Measurements from ENCODE around the gene NNMT. TPM values are rescaled to one million over a fixed set of nuclear protein-coding genes. Genes with fewer than 3 reads are reported as not detected.
A peak's percentile ranks its signal among the peaks of the same experiment; 100 is the strongest.

Gene NNMT
- polyA plus RNA-seq, 1 donor from 2014 or later: not detected

DNA sequence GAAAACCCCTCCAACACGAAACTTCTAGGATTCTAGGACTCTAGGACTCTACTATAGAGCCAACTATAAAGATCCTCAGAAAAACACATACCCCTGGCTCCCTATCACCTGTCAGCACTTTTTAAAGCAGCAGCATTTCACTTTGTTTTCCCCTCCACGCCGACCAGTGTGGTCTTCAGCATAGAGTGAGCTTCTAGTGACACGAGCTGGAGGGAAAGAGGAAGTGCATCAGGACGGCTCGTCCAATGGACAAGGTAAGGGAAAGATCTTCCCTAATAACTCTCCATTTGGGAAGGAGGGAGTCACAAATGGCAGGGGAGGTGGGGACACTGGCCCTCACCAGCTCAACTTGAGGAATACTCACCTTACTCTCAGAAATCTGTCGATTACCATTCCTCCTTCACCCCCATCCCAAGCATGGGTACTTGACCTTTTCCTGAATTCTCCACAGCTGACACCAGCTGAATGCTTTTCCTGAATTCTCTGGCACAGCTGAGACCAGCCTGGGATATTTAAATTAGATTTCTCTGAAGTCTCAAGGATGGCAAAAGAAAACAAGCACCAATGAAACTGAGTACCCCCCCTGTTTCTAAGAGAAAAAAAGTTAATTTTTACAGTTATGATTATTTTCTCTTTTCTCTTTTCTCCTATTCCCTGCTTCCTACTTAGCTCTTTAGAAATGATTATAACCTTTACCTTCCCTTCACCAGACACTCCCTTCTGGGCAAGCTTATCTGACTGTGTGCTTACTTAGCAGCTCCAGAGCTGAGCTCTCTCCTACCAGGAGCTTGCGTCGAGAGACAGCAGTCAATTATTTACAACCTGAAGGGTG is 33.3 kb upstream of the NNMT start:
- H3K36me3 ChIP-seq (ENCODE audit: insufficient read depth, low read length): no peaks in the 10 kb centered on the region
- H3F3A ChIP-seq (ENCODE audit: insufficient read depth, low read length, poor library complexity, severe bottlenecking): no peaks in the 10 kb centered on the region
- H3K27me3 ChIP-seq (ENCODE audit: insufficient read depth, low read depth, low read length): no peaks in the 10 kb centered on the region
- no peaks in the 10 kb centered on the region for H3K9me2 ChIP-seq (ENCODE audit: insufficient read depth, low read length)
- no peak overlapping the region for H3K4me2 ChIP-seq (ENCODE audit: low read length)
- no peaks in the 10 kb centered on the region for H3K79me2 ChIP-seq (replicated peaks; ENCODE audit: insufficient read depth, low read length)
- H4K20me1 ChIP-seq (ENCODE audit: insufficient read depth): no peaks in the 10 kb centered on the region
- no peak overlapping the region for H2AFZ ChIP-seq (ENCODE audit: low read depth, low read length)
- no peak overlapping the region for H3K9ac ChIP-seq (ENCODE audit: low read length)
- no peak overlapping the region for H3K4me3 ChIP-seq (ENCODE audit: low read length)
- H3K27ac ChIP-seq (ENCODE audit: low read length): no peak overlapping the region
- no peaks in the 10 kb centered on the region for H3K9me3 ChIP-seq (ENCODE audit: low read length)
- TF ChIP-seq, protein P1, sequence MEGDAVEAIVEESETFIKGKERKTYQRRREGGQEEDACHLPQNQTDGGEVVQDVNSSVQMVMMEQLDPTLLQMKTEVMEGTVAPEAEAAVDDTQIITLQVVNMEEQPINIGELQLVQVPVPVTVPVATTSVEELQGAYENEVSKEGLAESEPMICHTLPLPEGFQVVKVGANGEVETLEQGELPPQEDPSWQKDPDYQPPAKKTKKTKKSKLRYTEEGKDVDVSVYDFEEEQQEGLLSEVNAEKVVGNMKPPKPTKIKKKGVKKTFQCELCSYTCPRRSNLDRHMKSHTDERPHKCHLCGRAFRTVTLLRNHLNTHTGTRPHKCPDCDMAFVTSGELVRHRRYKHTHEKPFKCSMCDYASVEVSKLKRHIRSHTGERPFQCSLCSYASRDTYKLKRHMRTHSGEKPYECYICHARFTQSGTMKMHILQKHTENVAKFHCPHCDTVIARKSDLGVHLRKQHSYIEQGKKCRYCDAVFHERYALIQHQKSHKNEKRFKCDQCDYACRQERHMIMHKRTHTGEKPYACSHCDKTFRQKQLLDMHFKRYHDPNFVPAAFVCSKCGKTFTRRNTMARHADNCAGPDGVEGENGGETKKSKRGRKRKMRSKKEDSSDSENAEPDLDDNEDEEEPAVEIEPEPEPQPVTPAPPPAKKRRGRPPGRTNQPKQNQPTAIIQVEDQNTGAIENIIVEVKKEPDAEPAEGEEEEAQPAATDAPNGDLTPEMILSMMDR (IDR thresholded peaks at IDR 0.05; ENCODE audit: poor library complexity, severe bottlenecking): peak; percentile 95
- TF ChIP-seq TAF1 (IDR thresholded peaks at IDR 0.05; ENCODE audit: low read depth): no peak
- no peak for TF ChIP-seq MXI1 (conservative IDR thresholded peaks at IDR 0.05; ENCODE audit: poor library complexity, severe bottlenecking)
- TF ChIP-seq, protein P2, sequence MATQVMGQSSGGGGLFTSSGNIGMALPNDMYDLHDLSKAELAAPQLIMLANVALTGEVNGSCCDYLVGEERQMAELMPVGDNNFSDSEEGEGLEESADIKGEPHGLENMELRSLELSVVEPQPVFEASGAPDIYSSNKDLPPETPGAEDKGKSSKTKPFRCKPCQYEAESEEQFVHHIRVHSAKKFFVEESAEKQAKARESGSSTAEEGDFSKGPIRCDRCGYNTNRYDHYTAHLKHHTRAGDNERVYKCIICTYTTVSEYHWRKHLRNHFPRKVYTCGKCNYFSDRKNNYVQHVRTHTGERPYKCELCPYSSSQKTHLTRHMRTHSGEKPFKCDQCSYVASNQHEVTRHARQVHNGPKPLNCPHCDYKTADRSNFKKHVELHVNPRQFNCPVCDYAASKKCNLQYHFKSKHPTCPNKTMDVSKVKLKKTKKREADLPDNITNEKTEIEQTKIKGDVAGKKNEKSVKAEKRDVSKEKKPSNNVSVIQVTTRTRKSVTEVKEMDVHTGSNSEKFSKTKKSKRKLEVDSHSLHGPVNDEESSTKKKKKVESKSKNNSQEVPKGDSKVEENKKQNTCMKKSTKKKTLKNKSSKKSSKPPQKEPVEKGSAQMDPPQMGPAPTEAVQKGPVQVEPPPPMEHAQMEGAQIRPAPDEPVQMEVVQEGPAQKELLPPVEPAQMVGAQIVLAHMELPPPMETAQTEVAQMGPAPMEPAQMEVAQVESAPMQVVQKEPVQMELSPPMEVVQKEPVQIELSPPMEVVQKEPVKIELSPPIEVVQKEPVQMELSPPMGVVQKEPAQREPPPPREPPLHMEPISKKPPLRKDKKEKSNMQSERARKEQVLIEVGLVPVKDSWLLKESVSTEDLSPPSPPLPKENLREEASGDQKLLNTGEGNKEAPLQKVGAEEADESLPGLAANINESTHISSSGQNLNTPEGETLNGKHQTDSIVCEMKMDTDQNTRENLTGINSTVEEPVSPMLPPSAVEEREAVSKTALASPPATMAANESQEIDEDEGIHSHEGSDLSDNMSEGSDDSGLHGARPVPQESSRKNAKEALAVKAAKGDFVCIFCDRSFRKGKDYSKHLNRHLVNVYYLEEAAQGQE (IDR thresholded peaks at IDR 0.05; ENCODE audit: borderline replicate concordance): no peak
- TF ChIP-seq EP300 (conservative IDR thresholded peaks at IDR 0.05; ENCODE audit: poor library complexity, severe bottlenecking): no peak
- no peak for TF ChIP-seq EZH2 (IDR thresholded peaks at IDR 0.05; ENCODE audit: borderline replicate concordance, insufficient read depth, low read length, poor library complexity, severe bottlenecking)
- TF ChIP-seq RAD21 (conservative IDR thresholded peaks at IDR 0.05): peak; percentile 98
- no peak for TF ChIP-seq POLR2AphosphoS5 (IDR thresholded peaks at IDR 0.05)
- peak; percentile 96 for TF ChIP-seq SMC3 (conservative IDR thresholded peaks at IDR 0.05; ENCODE audit: poor library complexity)

DNA sequence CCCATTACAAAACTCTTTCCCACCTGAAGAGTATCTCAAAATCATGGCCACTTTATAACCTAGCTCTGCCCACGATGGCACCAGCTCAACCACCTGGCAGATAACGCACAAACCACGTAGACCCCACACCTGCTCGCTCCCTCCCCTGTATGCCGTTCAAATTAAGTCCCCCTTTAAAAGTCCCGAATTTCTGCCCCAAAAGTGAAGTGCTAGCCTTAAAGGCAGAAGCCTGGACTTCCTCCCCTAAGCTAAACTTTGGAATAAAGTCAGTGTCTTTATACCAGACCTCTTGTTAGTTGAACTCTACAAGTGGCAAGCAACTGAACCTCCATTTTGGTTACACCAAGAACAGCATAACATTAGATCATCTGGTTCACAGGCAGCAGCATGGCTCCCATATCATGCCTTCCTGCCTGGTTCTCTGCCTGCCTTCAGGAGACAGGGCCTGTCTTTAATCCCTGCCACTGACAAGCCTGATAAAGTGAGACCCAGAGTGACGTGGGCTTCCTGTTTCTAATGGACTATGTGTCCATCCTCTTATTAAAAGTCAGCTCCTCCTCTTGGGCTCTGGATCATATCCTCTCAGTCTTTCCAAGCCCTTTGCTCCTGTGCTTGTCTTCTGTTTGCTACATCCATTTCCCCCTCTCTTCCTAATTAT is 32.6 kb upstream of the NNMT start:
- TF ChIP-seq SMC3 (conservative IDR thresholded peaks at IDR 0.05; ENCODE audit: poor library complexity) (no peak), MXI1 (conservative IDR thresholded peaks at IDR 0.05; ENCODE audit: poor library complexity, severe bottlenecking) (no peak), EZH2 (IDR thresholded peaks at IDR 0.05; ENCODE audit: borderline replicate concordance, insufficient read depth, low read length, poor library complexity, severe bottlenecking) (no peak), POLR2AphosphoS5 (IDR thresholded peaks at IDR 0.05) (no peak), RAD21 (conservative IDR thresholded peaks at IDR 0.05) (no peak), EP300 (conservative IDR thresholded peaks at IDR 0.05; ENCODE audit: poor library complexity, severe bottlenecking) (no peak), TAF1 (IDR thresholded peaks at IDR 0.05; ENCODE audit: low read depth) (no peak)
- TF ChIP-seq, protein P1 (IDR thresholded peaks at IDR 0.05; ENCODE audit: poor library complexity, severe bottlenecking): no peak
- TF ChIP-seq, protein P2 (IDR thresholded peaks at IDR 0.05; ENCODE audit: borderline replicate concordance): no peak
- no peaks in the 10 kb centered on the region for H3K27me3 ChIP-seq (ENCODE audit: insufficient read depth, low read depth, low read length)
- H3K79me2 ChIP-seq (replicated peaks; ENCODE audit: insufficient read depth, low read length): no peaks in the 10 kb centered on the region
- H3K4me2 ChIP-seq (ENCODE audit: low read length): no peak overlapping the region
- no peak overlapping the region for H3K9ac ChIP-seq (ENCODE audit: low read length)
- no peak overlapping the region for H3K27ac ChIP-seq (ENCODE audit: low read length)
- no peaks in the 10 kb centered on the region for H3K36me3 ChIP-seq (ENCODE audit: insufficient read depth, low read length)
- no peaks in the 10 kb centered on the region for H4K20me1 ChIP-seq (ENCODE audit: insufficient read depth)
- no peak overlapping the region for H3K4me3 ChIP-seq (ENCODE audit: low read length)
- no peaks in the 10 kb centered on the region for H3K9me3 ChIP-seq (ENCODE audit: low read length)
- no peaks in the 10 kb centered on the region for H3K9me2 ChIP-seq (ENCODE audit: insufficient read depth, low read length)
- no peak overlapping the region for H2AFZ ChIP-seq (ENCODE audit: low read depth, low read length)
- no peaks in the 10 kb centered on the region for H3F3A ChIP-seq (ENCODE audit: insufficient read depth, low read length, poor library complexity, severe bottlenecking)
